HCT116 (cell line): ENCODE data around the gene USP10. TPM values are rescaled to one million over a fixed set of nuclear protein-coding genes. Genes with fewer than 3 reads are reported as not detected.

Experiments
- ATAC-seq: fragments of 200-7000 bp; cut with Tn5 transposase; 2 replicates; pipeline ENCODE4 v1.9.1; 2020; ENCODE audit warnings: mild to moderate bottlenecking, moderate library complexity
- BruUV-seq: library from RNA; stranded (reverse); fragments of 400-500 nt; replicated peaks from 2 replicates; lab custom pipeline; 2021; lab: Mats Ljungman, UMichigan
- CTCF ChIA-PET: fragments of 300-600 bp; sonication (Branson Sonifier 250); formaldehyde crosslinking; loops from one replicate; lab custom pipeline; 2021; ENCODE audit warnings: antibody characterized with exemption; lab: Charles Lee
- POLR2A ChIA-PET: fragments of 300-600, 350-600 bp; sonication (Branson Sonifier 250); formaldehyde crosslinking; loops from one replicate; lab custom pipeline; 2021; ENCODE audit warnings: antibody characterized with exemption; lab: Charles Lee
- RAD21 ChIA-PET, 2 experiments: fragments of 300-600 bp; sonication (Branson Sonifier 250); formaldehyde crosslinking; loops; one replicate each; lab custom pipeline; 2023; ENCODE audit warnings: low total read pairs in 2 of 2; ENCODE audit not compliant: uncharacterized antibody in 2 of 2, unreplicated experiment in 2 of 2, low non-redundant PET in 1 of 2; lab: Charles Lee
- DNase-seq: peaks from one replicate; pipeline ENCODE4 v3.0.0-alpha.2; 2010; ENCODE audit warnings: low read depth, low spot score
- H2AFZ ChIP-seq: fragments of 200-600 bp; shearing (Covaris generic), sonication (generic); 2 replicates; pipeline ENCODE4 v1.6.1; 2017; ENCODE audit warnings: low read depth, mixed run types, mixed read lengths, antibody characterized with exemption, low read length; ENCODE audit not compliant: poor library complexity, severe bottlenecking
- H3K27ac ChIP-seq: 2 replicates; pipeline ENCODE4 v1.5.1; 2012; ENCODE audit warnings: low read depth, low read length
- H3K27me3 ChIP-seq: fragments of 200-600 bp; sonication (generic); 2 replicates; pipeline ENCODE4 v1.6.1; 2016; ENCODE audit warnings: mixed run types, low read length, mixed read lengths; ENCODE audit not compliant: insufficient read depth
- H3K36me3 ChIP-seq, 2 experiments: fragments of 200-500 bp in 1 of 2; fragments of 200-600 bp in 1 of 2; sonication (Bioruptor generic) in 1 of 2; sonication (generic) in 1 of 2; 2 replicates each; pipeline versions ENCODE4 v1.5.1 to v1.6.1; 2014 to 2016; ENCODE audit warnings: low read length in 2 of 2, inconsistent platforms in 1 of 2, mixed read lengths in 1 of 2, mixed run types in 1 of 2; ENCODE audit not compliant: insufficient read depth in 2 of 2, control insufficient read depth in 1 of 2
- H3K4me1 ChIP-seq, 2 experiments: fragments of 200-600 bp in 1 of 2; sonication (generic) in 1 of 2; 2 replicates each; pipeline versions ENCODE4 v1.5.1 to v1.6.1; 2012 to 2017; ENCODE audit warnings: low read length in 2 of 2, inconsistent platforms in 1 of 2, mild to moderate bottlenecking in 1 of 2, mixed read lengths in 1 of 2, mixed run types in 1 of 2, moderate library complexity in 1 of 2; ENCODE audit not compliant: insufficient read depth in 2 of 2, control insufficient read depth in 1 of 2
- H3K4me2 ChIP-seq: fragments of 200-600 bp; sonication (generic); 2 replicates; pipeline ENCODE4 v1.6.1; 2017; ENCODE audit warnings: mixed run types, low read length, mixed read lengths
- H3K4me3 ChIP-seq, 2 experiments: fragments of 200-600 bp in 1 of 2; sonication (generic) in 1 of 2; replicated peaks in 1 of 2; 2 replicates each; pipeline ENCODE4 v1.5.1; 2011 to 2016; ENCODE audit warnings: low read length in 2 of 2, control low read depth in 1 of 2, low read depth in 1 of 2, mild to moderate bottlenecking in 1 of 2, mixed read lengths in 1 of 2, mixed run types in 1 of 2
- H3K79me2 ChIP-seq: fragments of 200-600 bp; sonication (generic); 2 replicates; pipeline ENCODE4 v1.6.1; 2017; ENCODE audit warnings: mild to moderate bottlenecking, mixed run types, low read length, moderate library complexity, mixed read lengths; ENCODE audit not compliant: insufficient read depth
- H3K9ac ChIP-seq: fragments of 200-600 bp; sonication (generic); 2 replicates; pipeline ENCODE4 v1.6.1; 2016; ENCODE audit warnings: low read length, mixed read lengths
- H3K9me2 ChIP-seq: fragments of 200-600 bp; sonication (generic), shearing (Covaris generic); 2 replicates; pipeline ENCODE4 v1.6.1; 2017; ENCODE audit warnings: mixed run types, mild to moderate bottlenecking, moderate library complexity; ENCODE audit not compliant: insufficient read depth
- H3K9me3 ChIP-seq, 2 experiments: fragments of 200-500 bp in 1 of 2; fragments of 200-600 bp in 1 of 2; sonication (Bioruptor generic) in 1 of 2; sonication (generic) in 1 of 2; 2 replicates each; pipeline ENCODE4 v1.6.1; 2014 to 2017; ENCODE audit warnings: low read length in 2 of 2, mixed read lengths in 2 of 2, inconsistent platforms in 1 of 2, low read depth in 1 of 2, mild to moderate bottlenecking in 1 of 2, mixed run types in 1 of 2, moderate library complexity in 1 of 2; ENCODE audit not compliant: control insufficient read depth in 1 of 2, insufficient read depth in 1 of 2
- H4K20me1 ChIP-seq: fragments of 200-600 bp; sonication (generic), shearing (Covaris generic); 2 replicates; pipeline ENCODE4 v1.6.1; 2017; ENCODE audit warnings: mixed run types, mild to moderate bottlenecking, moderate library complexity; ENCODE audit not compliant: insufficient read depth
- EGR1 ChIP-seq: IDR thresholded peaks from 2 replicates; pipeline ENCODE4 v1.6.1; 2012; ENCODE audit warnings: low read depth
- EZH2phosphoT487 ChIP-seq: fragments of 200-600 bp; IDR thresholded peaks from 2 replicates; pipeline ENCODE4 v1.6.1; 2018; ENCODE audit warnings: antibody characterized with exemption, borderline replicate concordance
- POLR2A ChIP-seq: IDR thresholded peaks from 2 replicates; pipeline ENCODE4 v1.7.0; 2011; ENCODE audit warnings: borderline replicate concordance; ENCODE audit not compliant: insufficient read depth, insufficient read length; ENCODE audit errors: extremely low read depth
- POLR2AphosphoS5 ChIP-seq: IDR thresholded peaks from 2 replicates; pipeline ENCODE4 v1.6.1; 2011; ENCODE audit warnings: mild to moderate bottlenecking, low read depth, low read length, moderate library complexity
- SIN3A ChIP-seq: IDR thresholded peaks from 2 replicates; pipeline ENCODE4 v1.6.1; 2012; ENCODE audit warnings: low read depth
- intact Hi-C: fragments of 100-400 bp; cut with micrococcal nuclease; formaldehyde crosslinking; loops from 2 replicates; pipeline ENCODE4 v1.10.0; 2022
- total RNA-seq: library from RNA; stranded (reverse); gene quantifications from one replicate; pipeline ENCODE4 v1.2.1, GENCODE V29; 2021; ENCODE audit not compliant: unreplicated experiment
- TF ChIP-seq, protein P1 (sequence below): IDR thresholded peaks from 2 replicates; pipeline ENCODE4 v1.6.1; 2011; ENCODE audit warnings: mild to moderate bottlenecking, low read length, moderate library complexity; ENCODE audit not compliant: insufficient replicate concordance; ENCODE audit errors: extremely low read depth
- TF ChIP-seq, protein P2 (sequence below): IDR thresholded peaks from 2 replicates; pipeline ENCODE4 v1.6.1; 2012

USP10 gene
- total RNA-seq, 1 experiment from 2014 or later: 175 TPM

DNA sequence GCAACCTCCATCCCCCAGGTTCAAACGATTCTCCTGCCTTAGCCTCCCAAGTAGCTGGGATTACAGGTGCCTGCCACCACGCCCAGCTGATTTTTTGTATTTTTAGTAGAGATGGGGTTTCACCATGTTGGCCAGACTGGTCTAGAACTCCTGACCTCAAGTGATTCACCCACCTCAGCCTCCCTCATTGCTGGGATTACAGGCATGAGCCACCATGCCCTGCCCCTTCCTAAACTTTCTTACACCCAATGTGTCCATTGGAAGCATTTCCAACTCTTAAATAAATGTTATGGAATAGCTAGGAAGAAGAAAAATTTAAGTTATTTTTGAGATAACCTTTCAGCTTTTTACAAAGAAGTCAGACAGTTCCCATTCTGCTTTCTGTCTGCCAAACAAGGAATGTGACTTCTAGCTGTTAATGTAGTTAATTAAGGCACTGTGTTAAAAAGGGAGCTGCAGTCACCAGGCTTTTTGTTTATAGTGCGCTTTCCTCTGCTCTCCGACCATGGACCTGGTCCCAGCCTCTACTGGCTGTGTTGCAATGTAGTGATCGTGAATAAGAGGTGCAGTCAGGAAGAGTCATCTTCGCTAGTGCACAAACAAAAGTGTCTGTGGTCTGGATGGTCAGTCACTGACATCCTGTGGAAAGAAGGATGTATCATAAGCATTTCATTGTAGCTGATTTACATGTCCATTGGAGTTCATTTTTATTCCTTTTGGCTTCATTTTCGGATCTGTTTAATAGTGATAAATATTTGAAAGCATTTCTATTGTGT lies 39.7 kb downstream of the USP10 start:
- Histone ChIP-seq H2AFZ (no peak overlapping the region), H3K9me3 (no peaks in the 10 kb centered on the region), H4K20me1 (peaks cover 55% of the 10 kb centered on the region; the same call in 1 of the 2 replicates), H3K9ac (no peak overlapping the region), H3K4me1 (peaks cover 21 to 35% of the 10 kb centered on the region in 2 experiments), H3K4me2 (no peak overlapping the region), H3K4me3 (no peak overlapping the region)
- POLR2A ChIA-PET: no interaction called here
- TF ChIP-seq POLR2AphosphoS5 (no peak), EGR1 (no peak), POLR2A (no peak), EZH2phosphoT487 (no peak), SIN3A (no peak)
- TF ChIP-seq, protein P1, sequence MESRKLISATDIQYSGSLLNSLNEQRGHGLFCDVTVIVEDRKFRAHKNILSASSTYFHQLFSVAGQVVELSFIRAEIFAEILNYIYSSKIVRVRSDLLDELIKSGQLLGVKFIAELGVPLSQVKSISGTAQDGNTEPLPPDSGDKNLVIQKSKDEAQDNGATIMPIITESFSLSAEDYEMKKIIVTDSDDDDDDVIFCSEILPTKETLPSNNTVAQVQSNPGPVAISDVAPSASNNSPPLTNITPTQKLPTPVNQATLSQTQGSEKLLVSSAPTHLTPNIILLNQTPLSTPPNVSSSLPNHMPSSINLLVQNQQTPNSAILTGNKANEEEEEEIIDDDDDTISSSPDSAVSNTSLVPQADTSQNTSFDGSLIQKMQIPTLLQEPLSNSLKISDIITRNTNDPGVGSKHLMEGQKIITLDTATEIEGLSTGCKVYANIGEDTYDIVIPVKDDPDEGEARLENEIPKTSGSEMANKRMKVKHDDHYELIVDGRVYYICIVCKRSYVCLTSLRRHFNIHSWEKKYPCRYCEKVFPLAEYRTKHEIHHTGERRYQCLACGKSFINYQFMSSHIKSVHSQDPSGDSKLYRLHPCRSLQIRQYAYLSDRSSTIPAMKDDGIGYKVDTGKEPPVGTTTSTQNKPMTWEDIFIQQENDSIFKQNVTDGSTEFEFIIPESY: no peak
- TF ChIP-seq, protein P2, sequence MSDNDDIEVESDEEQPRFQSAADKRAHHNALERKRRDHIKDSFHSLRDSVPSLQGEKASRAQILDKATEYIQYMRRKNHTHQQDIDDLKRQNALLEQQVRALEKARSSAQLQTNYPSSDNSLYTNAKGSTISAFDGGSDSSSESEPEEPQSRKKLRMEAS: no peak
- TF ChIP-seq, all 23 proteins: peak for 0
- no peak for ATAC-seq
- Histone ChIP-seq H3K79me2 (peaks cover 100% of the 10 kb centered on the region), H3K27ac (no peak overlapping the region), H3K36me3 (peaks cover 11 to 20% of the 10 kb centered on the region in 2 experiments; a peak in 3 of 4 replicates), H3K27me3 (no peaks in the 10 kb centered on the region), H3K9me2 (no peaks in the 10 kb centered on the region)
- DNase-seq: no peak
- no TSS peak for BruUV-seq
- intact Hi-C loops: no loop called here
- ChIA-PET CTCF (interaction anchor here (0.8 to 6.0 kb wide), 8 partner anchors 8 to 232 kb away, joined by 3 to 71 read pairs (median 28); no protein-coding TSS in a partner anchor), RAD21 (no interaction called here)
